ENCODE results near the gene ADGRE3.

DNA sequence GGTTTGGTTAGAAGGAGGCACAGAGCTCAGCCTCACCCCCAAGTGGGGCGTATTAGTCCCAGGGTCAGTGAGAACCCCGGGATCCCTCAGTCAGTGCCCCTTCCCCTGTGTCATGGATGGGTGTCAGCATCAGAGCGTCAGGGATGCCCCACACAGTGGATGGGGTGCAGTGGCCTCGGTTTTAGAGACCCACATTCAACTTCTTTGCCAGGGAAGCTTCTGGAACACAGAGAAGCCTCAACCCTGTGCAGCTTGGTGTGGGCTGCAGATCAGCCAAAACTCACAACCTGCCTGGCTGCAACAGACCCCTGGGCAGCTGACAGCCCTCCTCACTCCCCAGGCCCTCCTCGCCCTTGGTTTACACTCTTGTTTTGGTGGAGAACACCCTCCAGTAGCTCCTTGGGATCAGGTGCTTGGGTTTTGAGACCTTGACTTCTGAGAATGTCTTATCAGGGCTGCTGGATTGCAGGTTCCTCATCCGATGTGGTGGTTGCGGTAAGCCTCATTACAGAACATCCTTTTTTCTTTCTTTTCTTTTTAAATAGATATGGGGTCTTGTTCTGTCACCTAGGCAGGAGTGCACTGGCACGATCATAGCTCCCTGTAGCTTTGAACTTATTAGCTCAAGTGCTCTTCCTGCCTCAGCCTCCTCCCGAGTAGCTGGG, 26.2 kb upstream of the ADGRE3 start:
- TF ChIP-seq, protein P1, sequence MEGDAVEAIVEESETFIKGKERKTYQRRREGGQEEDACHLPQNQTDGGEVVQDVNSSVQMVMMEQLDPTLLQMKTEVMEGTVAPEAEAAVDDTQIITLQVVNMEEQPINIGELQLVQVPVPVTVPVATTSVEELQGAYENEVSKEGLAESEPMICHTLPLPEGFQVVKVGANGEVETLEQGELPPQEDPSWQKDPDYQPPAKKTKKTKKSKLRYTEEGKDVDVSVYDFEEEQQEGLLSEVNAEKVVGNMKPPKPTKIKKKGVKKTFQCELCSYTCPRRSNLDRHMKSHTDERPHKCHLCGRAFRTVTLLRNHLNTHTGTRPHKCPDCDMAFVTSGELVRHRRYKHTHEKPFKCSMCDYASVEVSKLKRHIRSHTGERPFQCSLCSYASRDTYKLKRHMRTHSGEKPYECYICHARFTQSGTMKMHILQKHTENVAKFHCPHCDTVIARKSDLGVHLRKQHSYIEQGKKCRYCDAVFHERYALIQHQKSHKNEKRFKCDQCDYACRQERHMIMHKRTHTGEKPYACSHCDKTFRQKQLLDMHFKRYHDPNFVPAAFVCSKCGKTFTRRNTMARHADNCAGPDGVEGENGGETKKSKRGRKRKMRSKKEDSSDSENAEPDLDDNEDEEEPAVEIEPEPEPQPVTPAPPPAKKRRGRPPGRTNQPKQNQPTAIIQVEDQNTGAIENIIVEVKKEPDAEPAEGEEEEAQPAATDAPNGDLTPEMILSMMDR (conservative IDR thresholded peaks at IDR 0.05; ENCODE audit: low read length) = no peak
- no peak for TF ChIP-seq EZH2phosphoT487 (IDR thresholded peaks at IDR 0.05; ENCODE audit: borderline replicate concordance, low read depth, low read length)

Measured in OCI-LY7 (cell line).